Osteocyte (in vitro differentiated cells): ENCODE measurements around the gene MRPL36. TPM values are rescaled to one million over a fixed set of nuclear protein-coding genes. Genes with fewer than 3 reads are reported as not detected.

ENCODE experiments used
- DNase-seq: peaks from one replicate; pipeline ENCODE4 v3.0.0; 2021; ENCODE audit warnings: mixed read lengths; ENCODE audit not compliant: unreplicated experiment; ENCODE audit errors: extremely low spot score
- H3K27ac Mint-ChIP-seq: one replicate; pipeline ENCODE4 v1.8.0; 2021; ENCODE audit warnings: mild to moderate bottlenecking, mixed read lengths; ENCODE audit not compliant: unreplicated experiment
- H3K27me3 Mint-ChIP-seq: one replicate; pipeline ENCODE4 v1.8.0; 2021; ENCODE audit warnings: mixed read lengths; ENCODE audit not compliant: unreplicated experiment
- H3K36me3 Mint-ChIP-seq: one replicate; pipeline ENCODE4 v1.8.0; 2021; ENCODE audit warnings: mixed read lengths; ENCODE audit not compliant: unreplicated experiment
- H3K4me1 Mint-ChIP-seq: one replicate; pipeline ENCODE4 v1.8.0; 2021; ENCODE audit warnings: mixed read lengths; ENCODE audit not compliant: unreplicated experiment
- H3K4me3 Mint-ChIP-seq: one replicate; pipeline ENCODE4 v1.8.0; 2021; ENCODE audit warnings: mild to moderate bottlenecking, moderate library complexity, mixed read lengths; ENCODE audit not compliant: unreplicated experiment
- H3K9me3 Mint-ChIP-seq: one replicate; pipeline ENCODE4 v1.8.0; 2021; ENCODE audit warnings: mixed read lengths; ENCODE audit not compliant: unreplicated experiment
- CTCF ChIP-seq: fragments of 200-600 bp; sonication (generic); IDR thresholded peaks from 2 replicates; pipeline ENCODE4 v1.5.0; 2021; ENCODE audit warnings: antibody characterized with exemption, mild to moderate bottlenecking, moderate library complexity
- total RNA-seq: library from RNA; stranded (reverse); gene quantifications from 2 replicates; pipeline ENCODE4 v1.2.1, GENCODE V29; 2021

MRPL36 gene
- total RNA-seq, 1 donor from 2014 or later = 44.0 TPM

DNA sequence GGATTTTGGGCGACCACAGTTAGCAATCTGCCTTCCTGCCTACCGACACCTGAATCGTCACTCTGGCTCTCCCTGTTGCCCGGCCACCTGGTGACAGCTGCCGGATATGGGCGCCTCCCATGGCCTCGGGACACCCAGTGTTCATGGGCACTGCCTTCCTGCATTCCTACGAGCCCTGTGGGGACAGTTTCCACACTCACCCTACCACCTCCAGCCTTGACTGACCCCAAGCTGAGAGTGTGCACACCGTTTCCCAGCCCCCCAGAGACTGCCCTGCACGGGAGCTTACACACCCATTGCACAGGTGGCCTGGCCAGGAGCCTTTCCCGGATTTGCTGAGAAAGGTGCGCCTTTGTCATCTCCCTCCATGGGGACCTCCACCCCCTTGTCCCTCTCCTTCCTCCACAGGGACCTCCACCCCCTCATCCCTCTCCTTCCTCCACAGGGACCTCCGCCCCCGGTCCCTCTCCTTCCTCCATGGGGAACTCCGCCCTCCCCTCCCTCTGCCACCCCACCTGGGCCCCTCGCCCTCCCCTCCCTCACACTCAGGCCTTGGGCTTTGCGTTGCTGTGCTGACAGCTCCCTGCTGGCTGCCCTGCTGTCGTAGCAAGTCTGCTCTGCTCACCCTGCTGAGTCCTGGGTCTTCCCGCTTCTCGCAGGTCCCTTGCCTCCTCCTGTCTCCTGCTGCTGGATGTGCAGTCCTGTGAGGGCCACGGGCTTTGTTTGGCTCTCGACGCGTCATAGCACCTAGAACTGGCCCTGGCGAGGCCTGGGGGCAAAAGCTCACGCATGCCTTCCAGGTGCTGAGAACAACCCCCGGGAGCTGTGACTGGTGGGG, 48.4 kb downstream of the MRPL36 start:
- DNase-seq = peak; percentile 81
- H3K27me3 Mint-ChIP-seq = no peaks in the 10 kb centered on the region
- H3K9me3 Mint-ChIP-seq = no peaks in the 10 kb centered on the region
- TF ChIP-seq CTCF = no peak
- no peaks in the 10 kb centered on the region for H3K4me1 Mint-ChIP-seq
- no peak overlapping the region for H3K4me3 Mint-ChIP-seq
- no peak overlapping the region for H3K27ac Mint-ChIP-seq
- H3K36me3 Mint-ChIP-seq = no peaks in the 10 kb centered on the region

- no peak for TF ChIP-seq CTCF
- no peaks in the 10 kb centered on the region for H3K9me3 Mint-ChIP-seq
- H3K27ac Mint-ChIP-seq = no peak overlapping the region
- no peaks in the 10 kb centered on the region for H3K4me1 Mint-ChIP-seq
- no peaks in the 10 kb centered on the region for H3K27me3 Mint-ChIP-seq
- H3K36me3 Mint-ChIP-seq = no peaks in the 10 kb centered on the region
- DNase-seq = peak; percentile 72
- no peak overlapping the region for H3K4me3 Mint-ChIP-seq
Measured at GRCh38 chr5:1750469-1750868, 49.2 kb downstream of the MRPL36 start.

GRCh38 chr5:1749346-1750124, 50.1 kb downstream of the MRPL36 start:
- DNase-seq = peak; percentile 53
- no peaks in the 10 kb centered on the region for H3K36me3 Mint-ChIP-seq
- H3K9me3 Mint-ChIP-seq = no peaks in the 10 kb centered on the region
- no peaks in the 10 kb centered on the region for H3K27me3 Mint-ChIP-seq
- H3K4me3 Mint-ChIP-seq = no peak overlapping the region
- no peak for TF ChIP-seq CTCF
- H3K27ac Mint-ChIP-seq = no peak overlapping the region
- H3K4me1 Mint-ChIP-seq = no peaks in the 10 kb centered on the region

DNA sequence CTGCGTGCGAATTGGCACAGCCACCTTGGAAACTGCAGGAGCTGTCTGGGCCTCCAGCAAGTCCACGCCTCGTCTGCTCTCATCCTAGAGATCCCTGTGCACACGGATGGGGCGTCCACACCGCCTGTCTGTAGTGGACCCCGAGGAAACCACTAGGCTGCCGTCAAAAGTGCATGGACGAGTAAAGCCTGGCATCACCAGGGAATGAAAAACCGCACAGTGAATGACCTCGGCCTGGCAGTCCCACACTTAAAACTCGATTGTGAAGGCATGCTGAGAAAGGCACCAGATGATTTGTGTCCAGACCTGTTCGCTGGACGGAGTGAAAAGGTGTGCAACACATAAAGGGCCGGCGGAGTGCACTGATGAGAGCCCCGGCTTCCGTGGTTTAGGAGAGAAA, 50.8 kb downstream of the MRPL36 start:
- Mint-ChIP-seq H3K4me3 (no peak overlapping the region), H3K27ac (no peak overlapping the region), H3K4me1 (no peaks in the 10 kb centered on the region), H3K9me3 (no peaks in the 10 kb centered on the region), H3K27me3 (no peaks in the 10 kb centered on the region), H3K36me3 (no peaks in the 10 kb centered on the region)
- no peak for DNase-seq
- no peak for TF ChIP-seq CTCF

Other genes with a start within 250 kb of the MRPL36 start
- 31.7 and 35.1 TPM in 2 replicates for gene NDUFS6, start 1.6 kb upstream of the MRPL36 start, total RNA-seq
- not detected in 2 replicates for gene IRX4, start 83.1 kb upstream of the MRPL36 start, total RNA-seq